Activated CD4-positive, alpha-beta T cell treated with anti-CD3 and anti-CD28 coated beads, Interleukin-2, amount 50 U/mL, for 48 hours (primary cell): ENCODE measurements around the gene SOCS4.

ENCODE experiments used
- DNase-seq, 2 experiments: peaks; one replicate each; pipeline ENCODE4 v3.0.0-alpha.2; 2020

The SOCS4 gene

GRCh38 chr14:55092341-55092740, 65.3 kb downstream of the SOCS4 start:
- no peak for DNase-seq

- DNase-seq, result no peak
Observed at GRCh38 chr14:55094292-55095157, 67.5 kb downstream of the SOCS4 start.

GRCh38 chr14:55097881-55098560, 71.0 kb downstream of the SOCS4 start:
- DNase-seq, result peak; percentile 59 to 72

- no peak for DNase-seq
Observed at GRCh38 chr14:55098561-55098898, 71.5 kb downstream of the SOCS4 start.
